GM13976 (cell line): Measurements from ENCODE around the gene SLC18A3.

Experiments
- DNase-seq: peaks from one replicate; pipeline ENCODE4 v3.0.0; 2012; ENCODE audit warnings: low spot score
- in situ Hi-C: fragments of 300-500 bp; cut with MboI; formaldehyde crosslinking; loops from one replicate; pipeline ENCODE4 v1.12.0; 2022; ENCODE audit warnings: low sequenced_read_pairs, mixed read lengths, inconsistent platforms; ENCODE audit not compliant: unreplicated experiment
- TF ChIP-seq, protein P1 (sequence below): IDR thresholded peaks from 2 replicates; pipeline ENCODE4 v1.5.1; 2012; ENCODE audit warnings: borderline replicate concordance, mild to moderate bottlenecking; ENCODE audit not compliant: insufficient read depth; ENCODE audit errors: extremely low read depth, missing control alignments, control extremely low read depth

The SLC18A3 gene

DNA sequence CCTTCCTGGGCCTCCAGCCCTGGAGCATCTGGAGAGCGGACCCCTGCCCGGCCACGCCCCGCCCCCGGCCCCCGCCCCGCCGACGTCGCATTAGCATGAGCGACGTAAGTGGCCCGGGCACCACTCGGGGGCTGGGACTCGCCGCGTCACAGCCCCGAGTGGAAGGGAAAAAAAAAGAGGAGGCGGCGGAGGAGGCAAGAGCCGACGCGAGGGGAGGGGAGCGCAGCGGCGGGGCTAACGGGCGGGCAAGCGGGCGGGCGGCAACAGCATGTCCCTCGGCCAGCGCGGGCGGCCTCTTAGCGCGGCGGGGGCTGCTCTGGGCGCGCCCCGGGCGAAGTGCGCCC is at the start of gene SLC18A3:
Gene SLC18A3 (plus strand): TSS at position 197 of the 344 bp plus-strand sequence. CDS start 431 bp downstream, outside the sequence.
- DNase-seq: no peak
- in situ Hi-C loops: no loop called here
- TF ChIP-seq, protein P1, sequence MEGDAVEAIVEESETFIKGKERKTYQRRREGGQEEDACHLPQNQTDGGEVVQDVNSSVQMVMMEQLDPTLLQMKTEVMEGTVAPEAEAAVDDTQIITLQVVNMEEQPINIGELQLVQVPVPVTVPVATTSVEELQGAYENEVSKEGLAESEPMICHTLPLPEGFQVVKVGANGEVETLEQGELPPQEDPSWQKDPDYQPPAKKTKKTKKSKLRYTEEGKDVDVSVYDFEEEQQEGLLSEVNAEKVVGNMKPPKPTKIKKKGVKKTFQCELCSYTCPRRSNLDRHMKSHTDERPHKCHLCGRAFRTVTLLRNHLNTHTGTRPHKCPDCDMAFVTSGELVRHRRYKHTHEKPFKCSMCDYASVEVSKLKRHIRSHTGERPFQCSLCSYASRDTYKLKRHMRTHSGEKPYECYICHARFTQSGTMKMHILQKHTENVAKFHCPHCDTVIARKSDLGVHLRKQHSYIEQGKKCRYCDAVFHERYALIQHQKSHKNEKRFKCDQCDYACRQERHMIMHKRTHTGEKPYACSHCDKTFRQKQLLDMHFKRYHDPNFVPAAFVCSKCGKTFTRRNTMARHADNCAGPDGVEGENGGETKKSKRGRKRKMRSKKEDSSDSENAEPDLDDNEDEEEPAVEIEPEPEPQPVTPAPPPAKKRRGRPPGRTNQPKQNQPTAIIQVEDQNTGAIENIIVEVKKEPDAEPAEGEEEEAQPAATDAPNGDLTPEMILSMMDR: no peak

DNA sequence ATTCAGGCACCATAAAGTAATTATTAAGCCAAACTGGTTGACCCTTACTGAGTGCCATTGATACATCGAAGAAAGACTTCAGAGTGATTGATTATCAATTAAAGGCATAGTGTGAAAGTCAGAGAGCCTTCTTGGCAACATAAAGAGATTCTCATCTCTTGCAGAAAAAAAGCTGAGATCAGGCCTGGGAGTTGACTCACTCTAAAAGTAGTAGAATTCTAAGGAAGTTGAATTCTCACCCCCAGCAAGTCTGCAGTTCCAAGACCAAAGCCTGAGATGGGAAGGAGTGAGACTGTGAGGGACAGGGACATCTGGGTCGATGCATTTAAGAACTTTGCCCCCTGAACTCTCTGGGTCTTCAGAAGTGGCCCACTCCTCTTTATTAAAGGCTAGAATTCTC is 49.6 kb upstream of the SLC18A3 start:
- no peak for DNase-seq
- in situ Hi-C loops: no loop called here
- TF ChIP-seq, protein P1: no peak

DNA sequence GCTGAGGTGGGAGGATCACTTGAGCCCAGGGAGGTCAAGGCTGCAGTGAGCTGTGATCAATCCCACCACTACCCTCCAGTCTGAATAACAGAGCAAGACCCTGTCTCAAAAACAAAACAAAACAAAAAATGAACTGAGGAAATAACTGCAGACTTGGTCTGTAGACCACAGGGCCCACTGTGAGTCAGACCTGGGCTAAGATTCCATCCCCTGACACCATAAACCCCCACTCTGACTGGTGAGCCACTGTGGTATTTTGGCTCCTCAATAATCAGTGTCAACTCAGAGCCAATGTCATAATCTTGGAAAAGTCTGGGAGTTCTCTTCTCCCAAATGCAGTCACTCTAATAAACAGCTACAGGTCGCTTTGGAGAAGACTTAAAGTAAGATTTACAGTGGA is 47.2 kb upstream of the SLC18A3 start:
- TF ChIP-seq, protein P1: no peak
- no peak for DNase-seq
- in situ Hi-C loops: no loop called here

DNA sequence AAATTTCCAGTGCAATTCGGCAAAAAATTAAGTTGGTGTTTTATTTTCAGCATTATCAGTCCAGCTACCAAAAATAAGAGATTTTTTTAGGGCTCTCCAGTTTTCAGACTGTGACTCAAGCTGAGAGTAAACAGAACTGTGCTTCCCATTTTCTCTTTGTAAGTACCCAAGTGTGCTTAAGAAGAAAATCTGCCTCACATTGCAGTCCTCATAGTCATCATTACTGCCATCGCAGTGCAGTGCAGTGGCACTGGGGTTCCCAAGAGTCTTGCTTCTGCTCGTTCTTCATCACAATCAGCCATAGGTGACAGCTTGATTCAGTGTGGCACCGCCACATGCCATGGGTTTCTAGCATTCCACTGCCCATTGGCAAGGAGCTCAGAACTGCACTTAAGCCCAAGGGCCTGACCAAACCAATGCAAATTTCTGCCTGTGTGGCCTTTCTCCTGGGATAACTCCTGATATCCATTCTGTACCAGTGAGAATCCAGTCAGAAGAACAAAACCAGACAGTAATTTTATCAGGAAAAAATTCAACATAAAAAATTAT is 45.6 kb upstream of the SLC18A3 start:
- DNase-seq: no peak
- TF ChIP-seq, protein P1: no peak
- in situ Hi-C loops: no loop called here

DNA sequence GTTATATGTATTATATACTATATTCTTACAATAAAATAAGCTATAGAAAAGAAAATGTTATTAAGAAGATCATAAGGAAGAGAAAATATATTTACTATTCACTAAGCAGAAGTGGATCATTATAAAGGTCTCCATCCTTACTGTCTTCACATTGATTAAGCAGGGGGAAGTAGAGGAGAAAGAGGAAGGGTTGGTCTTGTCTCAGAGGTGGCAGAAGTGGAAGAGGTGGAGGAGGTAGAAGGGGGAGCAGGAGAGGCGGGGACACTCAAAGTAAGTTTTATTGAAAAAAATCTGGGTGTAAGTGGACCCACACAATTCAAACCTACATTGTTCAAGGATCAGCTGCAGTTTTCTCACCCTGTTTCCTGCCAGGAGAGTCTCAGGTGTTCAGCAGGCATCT is 42.3 kb upstream of the SLC18A3 start:
- in situ Hi-C loops: no loop called here
- TF ChIP-seq, protein P1: no peak
- no peak for DNase-seq

DNA sequence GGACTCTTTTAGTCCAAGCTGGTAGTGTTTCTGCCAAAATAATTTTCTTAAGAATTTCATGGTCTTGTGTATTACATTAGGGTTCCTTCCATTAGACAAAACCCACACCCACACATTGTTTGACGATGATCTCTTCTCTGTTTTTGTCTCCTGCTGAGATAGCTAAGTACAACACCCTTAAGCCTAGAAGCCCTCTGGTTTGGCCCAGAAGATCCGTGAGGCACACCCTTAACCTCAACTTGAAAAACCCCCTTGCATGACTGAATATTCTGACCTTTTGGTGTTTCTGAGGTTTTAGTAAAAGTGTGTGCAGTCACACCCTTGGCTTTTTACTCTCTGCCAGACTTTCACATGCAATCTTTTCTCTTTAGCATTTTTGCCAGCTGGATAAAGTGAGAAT is 41.9 kb upstream of the SLC18A3 start:
- DNase-seq: peak; percentile 40
- in situ Hi-C loops: no loop called here
- TF ChIP-seq, protein P1: no peak
